ENCODE results near the gene PTPRR.
"Not testable (repeated sequence)": the region's sequence is repeated elsewhere in the genome, so short reads cannot be mapped to it uniquely, and the experiment has no call there.

PTPRR gene

GRCh38 chr12:70736351-70737133 lies 184.0 kb downstream of the PTPRR start:
- no peak for DNase-seq

DNA sequence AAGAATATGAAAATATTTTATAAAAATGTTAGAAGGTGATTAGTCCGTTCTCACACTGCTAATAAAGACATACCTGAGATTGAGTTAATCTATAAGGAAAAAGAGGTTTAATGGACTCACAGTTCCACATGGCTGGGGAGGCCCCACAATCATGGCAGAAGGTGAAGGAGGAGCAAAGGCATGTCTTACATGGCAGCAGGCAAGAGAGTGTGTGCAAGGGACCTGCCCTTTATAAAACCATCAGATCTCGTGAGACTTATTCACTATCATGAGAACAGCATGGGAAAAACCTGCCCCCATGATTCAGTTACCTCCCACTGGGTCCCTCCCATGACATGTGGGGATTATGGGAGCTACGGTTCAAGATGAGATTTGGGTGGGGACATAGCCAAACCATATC lies 185.3 kb downstream of the PTPRR start:
- not testable (repeated sequence) for DNase-seq

GRCh38 chr12:70733385-70733784 lies 187.2 kb downstream of the PTPRR start:
- DNase-seq: no peak

DNA sequence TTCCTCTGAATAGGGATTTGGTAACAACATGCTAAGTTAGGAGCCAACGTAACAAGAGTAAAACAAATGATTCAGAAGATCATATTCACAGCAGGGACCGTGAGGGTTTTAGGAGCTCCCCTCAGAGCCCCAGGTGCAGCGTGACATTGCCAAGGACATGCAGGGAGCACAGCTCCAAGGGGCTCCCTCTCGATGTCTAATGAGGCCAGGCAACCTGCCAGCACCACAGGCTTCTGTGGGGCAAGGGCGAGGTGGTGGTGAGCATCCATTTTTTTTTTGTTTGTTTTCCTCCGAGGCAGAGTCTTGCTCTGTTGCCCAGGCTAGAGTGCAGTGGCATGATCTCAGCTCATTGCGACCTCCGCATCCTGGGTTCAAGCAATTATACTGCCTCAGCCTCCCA lies 188.3 kb downstream of the PTPRR start:
- no peak for DNase-seq

DNA sequence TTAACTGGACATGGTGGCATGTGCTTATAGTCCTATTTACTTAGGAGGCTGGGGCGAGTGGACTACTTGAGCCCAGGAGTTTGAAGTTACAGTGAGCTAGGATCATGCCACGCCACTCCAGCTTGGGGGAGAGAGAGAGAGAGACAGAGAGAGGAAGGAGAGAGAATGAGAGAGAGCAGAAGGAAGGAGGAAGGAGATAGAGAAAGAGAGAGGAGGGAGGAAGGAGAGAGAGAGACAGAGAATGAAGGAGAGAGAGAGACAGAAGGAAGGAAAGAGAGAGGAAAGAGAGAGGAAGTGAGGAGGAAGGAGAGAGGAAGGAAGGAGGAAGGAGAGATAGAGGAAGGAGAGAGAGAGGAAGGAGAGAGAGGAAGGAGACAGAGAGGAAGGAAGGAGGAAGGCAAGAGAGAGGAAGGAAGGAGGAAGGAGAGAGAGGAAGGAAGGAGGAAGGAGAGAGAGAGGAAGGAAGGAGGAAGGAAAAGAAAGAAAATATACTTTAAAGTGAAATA lies 189.8 kb downstream of the PTPRR start:
- no peak for DNase-seq

DNA sequence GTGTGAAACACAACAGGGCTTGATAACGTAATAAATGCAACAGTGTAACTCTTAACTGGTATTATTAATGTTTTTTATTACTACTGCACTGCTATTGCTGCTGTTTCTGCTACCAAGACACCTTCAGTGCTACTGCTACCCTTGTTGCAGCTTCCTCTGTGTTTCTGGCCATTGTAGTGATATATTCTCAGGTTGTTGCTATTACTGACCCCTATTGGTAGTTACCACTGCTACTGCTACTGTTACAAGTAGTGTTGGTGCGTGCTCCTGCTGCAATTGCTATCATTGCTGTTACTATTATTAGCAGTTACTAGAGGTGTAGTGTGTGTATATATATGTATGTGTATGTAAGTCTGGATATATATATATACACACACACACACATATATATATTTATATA lies 196.1 kb downstream of the PTPRR start:
- no peak for DNase-seq

DNA sequence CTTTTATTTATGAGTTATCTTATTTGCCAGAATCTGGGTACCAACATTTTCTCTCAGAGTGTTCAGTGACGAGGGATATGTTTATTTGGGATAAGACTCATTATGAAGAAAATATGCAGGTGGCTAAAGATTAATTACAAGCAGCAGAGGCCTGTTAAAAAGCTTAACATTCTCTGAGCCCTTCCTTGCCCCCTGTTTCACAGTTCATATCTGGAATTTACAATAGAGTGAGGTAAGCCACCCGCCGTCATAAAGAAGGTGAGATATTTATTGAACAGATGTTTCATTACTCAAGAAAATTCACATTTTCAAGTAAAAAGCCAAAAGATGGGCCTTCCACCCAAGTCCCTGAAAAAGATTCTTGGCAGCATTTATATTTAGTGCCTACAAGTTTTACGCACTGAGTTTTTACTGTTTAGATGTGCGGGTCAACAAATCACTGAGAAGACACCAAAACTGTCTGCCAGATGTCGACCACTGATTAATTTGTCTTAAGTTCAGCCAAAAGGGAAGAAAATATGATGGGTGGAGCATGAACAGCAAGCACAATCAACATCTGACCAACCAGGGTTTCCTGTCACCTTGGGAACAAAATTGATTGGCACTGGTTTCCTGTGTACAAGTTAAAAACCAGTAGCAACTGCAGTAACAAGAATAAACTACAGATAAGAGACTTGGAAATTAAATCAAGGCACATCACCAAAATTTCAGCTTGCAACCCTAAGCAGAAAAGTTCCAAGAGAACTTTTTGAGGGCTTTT lies 197.8 kb downstream of the PTPRR start:
- DNase-seq: no peak

GRCh38 chr12:70721656-70722357 lies 198.7 kb downstream of the PTPRR start:
- no peak for DNase-seq

DNA sequence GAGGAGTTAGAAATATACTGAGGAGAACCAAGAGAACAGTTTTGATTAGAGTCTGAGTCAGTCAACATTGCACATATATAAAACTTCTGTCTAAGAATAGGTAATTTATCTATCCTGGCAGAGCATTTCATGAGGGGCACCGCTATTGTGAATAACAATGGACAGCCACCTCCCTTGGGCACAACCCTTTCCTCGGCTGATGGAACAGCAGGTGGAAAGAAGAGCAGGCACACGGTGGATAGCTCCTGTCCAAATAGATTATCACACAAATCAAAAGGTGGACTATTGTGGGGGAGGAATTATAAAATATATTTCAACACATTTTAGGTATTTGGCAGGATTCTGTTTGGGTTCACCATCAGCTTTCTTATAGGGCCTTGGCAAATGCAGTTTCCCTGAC lies 199.3 kb downstream of the PTPRR start:
- no peak for DNase-seq

GRCh38 chr12:70719672-70720420 lies 200.7 kb downstream of the PTPRR start:
- peak; percentile 54 for DNase-seq

- no peak for DNase-seq
These were observed 201.5 kb downstream of the PTPRR start for GRCh38 chr12:70719071-70719470.

DNA sequence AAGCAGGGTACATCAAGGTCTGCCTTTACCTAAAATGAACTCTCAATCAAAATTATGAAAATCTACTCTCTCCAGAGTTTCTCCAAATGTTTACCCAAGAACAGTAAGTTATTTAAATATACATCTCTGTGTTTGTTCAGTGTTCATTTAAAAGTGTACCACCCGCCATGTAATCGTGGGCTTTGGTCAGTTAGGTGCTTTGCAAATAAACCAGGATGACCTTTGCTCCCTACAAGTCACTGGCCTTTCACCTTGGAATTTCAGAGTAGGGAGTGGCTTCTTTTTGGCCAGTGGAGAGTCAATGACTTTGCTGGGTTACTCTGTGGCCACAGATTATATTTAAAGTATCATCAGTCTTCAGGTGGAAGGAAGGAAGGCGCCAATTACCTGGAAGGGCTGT lies 208.7 kb downstream of the PTPRR start:
- DNase-seq: no peak

- no peak for DNase-seq
These were observed 211.5 kb downstream of the PTPRR start for GRCh38 chr12:70709022-70709421.

DNA sequence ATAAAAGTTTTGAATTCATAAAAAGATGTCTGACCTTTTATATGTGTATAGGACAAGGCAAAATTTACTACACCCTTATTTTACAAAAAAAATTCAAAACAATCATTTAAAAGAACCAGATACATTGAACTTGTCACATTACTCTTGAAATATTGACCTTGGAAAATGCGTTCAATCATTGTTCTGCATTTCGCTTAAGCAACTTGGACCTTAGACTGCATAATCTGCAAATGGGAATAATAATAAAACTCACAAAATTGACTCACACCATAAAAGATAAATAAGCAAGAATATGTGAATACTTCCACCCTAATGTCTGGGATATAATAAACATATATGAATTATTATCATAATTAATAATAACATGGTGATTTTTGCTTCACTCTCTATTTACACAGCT lies 213.9 kb downstream of the PTPRR start:
- DNase-seq: no peak

GRCh38 chr12:70698345-70698744 lies 222.2 kb downstream of the PTPRR start:
- DNase-seq: no peak

DNA sequence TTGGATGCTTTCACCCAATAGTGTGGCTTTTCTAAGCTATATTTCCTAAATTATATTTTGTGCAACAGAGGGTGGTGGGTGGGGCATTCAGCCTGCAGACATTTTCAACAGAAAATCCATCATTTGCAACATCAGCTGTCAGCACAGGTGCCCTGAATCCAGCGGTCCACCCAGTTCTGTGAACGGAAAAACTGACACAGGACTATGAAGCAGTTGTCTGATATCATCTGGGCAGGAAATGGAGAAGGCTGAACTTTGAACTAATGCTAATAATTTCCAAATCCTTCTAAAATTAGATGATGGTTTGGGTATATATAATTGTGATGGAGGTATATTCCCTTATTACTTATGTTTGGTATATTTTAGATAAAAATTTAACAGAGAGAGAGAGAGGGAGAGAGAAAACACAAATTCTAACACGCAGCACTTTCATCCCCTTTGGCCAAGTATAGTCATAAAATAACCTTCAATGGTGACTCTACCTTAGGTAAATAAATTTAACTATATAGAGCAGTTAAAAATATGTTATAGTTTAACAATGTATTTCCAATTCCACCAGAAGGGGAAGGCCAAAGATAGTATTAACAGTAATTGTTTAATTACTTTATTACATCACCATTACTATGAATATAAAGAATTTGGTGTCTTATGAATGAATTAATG lies 225.0 kb downstream of the PTPRR start:
- no peak for DNase-seq

GRCh38 chr12:70692681-70693288 lies 227.8 kb downstream of the PTPRR start:
- no peak for DNase-seq

DNA sequence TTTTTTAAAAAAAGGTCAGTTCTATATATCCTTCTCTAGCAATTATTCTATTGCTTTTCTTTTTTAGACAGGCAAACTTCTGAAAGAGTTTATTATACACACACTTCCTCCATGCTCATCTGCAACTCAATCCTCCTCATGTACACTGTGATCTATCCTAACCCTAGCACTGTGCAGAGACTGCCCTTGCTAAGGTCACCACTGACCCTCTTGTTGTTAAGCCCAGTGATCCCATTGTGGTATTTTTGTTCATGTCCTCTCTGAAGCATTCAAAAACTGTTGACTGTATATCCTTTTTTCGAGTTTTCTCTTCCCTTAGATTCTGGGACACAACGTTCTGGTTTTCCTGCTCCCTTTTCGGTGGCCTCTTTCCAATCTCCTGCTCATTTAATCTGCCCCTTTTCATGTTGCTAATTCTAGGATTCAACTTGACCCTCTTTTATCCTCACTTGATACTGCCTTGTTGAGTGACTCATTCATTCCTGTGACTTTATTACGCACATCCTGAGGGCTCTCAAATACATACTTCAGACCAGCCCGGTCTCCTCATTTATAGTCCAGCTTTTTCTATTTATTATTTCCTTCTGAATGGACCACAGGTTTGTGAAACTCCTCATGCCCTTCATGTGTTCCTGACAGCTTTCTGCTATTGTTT lies 229.4 kb downstream of the PTPRR start:
- no peak for DNase-seq

DNA sequence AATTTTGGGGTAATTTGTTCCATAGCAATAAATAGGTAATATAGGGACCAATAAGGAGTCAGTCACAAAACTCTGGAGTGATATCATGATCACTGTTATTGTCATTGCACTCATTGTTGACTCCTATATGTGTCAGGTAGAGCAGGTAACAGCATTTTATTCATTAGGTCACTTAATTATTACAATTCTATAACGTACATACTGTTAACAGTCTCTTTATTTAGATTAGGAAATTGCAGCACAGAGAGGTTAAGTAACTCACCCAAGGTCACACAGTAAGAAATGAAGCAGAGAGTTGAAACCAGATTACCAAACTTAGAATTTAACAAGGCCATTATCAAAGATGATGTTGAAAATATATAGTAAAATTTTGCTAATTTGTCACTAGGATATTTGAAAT lies 233.6 kb downstream of the PTPRR start:
- no peak for DNase-seq

DNA sequence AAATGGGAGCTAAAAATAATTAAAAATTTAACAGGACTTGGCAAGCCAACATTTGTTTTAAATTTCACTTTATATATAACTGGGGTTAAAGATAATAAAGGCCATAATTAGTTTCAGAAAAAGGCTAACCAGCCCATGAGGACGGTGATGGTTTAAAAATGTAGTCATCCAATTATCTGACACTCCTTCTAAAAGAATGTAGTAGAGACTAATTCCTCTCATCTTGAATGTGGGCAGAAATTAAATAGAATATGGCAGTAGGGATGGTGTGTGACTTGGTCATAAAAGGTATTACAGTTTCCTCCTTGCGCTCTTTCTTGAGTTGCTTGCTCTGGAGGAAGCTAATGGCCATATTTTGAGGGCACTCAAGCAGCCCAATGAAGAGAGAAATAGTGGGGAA lies 234.2 kb downstream of the PTPRR start:
- no peak for DNase-seq

DNA sequence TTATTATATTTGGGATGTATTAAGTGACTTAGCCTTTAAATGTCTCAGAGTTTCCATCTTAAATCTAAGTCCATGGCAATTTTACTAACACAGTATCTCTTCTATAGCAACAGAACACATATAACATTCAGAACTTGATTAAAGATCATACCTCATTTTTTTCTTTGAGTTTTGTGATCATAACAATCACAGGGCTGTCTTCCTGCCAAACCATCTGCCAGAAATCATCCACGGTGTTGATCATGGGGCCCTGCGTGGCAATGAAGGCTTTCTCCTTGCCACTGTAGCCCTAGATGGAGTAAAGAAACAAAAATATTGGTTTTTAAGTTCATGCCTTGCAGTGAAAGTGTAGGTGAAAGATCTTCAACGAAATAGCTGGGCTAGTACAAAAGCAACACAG lies 236.6 kb downstream of the PTPRR start:
- DNase-seq: no peak
